Measurements from ENCODE around the gene KRT6C.

GRCh38 chr12:52494100-52494499 lies 20.5 kb upstream of the KRT6C start:
- no peak for TF ChIP-seq CTCF (IDR thresholded peaks at IDR 0.05)
- no peak for TF ChIP-seq EP300 (IDR thresholded peaks at IDR 0.05; ENCODE audit: borderline replicate concordance in 1 of 2, low read depth in 1 of 2, low read length in 1 of 2)
- no peak for TF ChIP-seq USF2 (IDR thresholded peaks at IDR 0.05; ENCODE audit: borderline replicate concordance, low read depth, low read length)
- TF ChIP-seq SMC3 (IDR thresholded peaks at IDR 0.05; ENCODE audit: low read depth, low read length) = no peak
- no peak for TF ChIP-seq PBX3 (IDR thresholded peaks at IDR 0.05)
- no peak for TF ChIP-seq EZH2phosphoT487 (IDR thresholded peaks at IDR 0.05; ENCODE audit: borderline replicate concordance, low read depth)
- TF ChIP-seq NFIC (IDR thresholded peaks at IDR 0.05; ENCODE audit: borderline replicate concordance) = no peak
- no peak for TF ChIP-seq REST (IDR thresholded peaks at IDR 0.05; ENCODE audit: low read depth, low read length)
- no peak for TF ChIP-seq RFX5 (IDR thresholded peaks at IDR 0.05; ENCODE audit: low read length)
- no peak for TF ChIP-seq TAF1 (IDR thresholded peaks at IDR 0.05; ENCODE audit: borderline replicate concordance, low read depth, low read length)
- TF ChIP-seq USF1 (IDR thresholded peaks at IDR 0.05; ENCODE audit: borderline replicate concordance, low read depth) = no peak
